GM18861 (cell line): Measurements from ENCODE around the gene RNF126.
"Not testable (repeated sequence)": the region's sequence is repeated elsewhere in the genome, so short reads cannot be mapped to it uniquely, and the experiment has no call there.

Experiments
- ATAC-seq: cut with Tn5 transposase; IDR thresholded peaks from one replicate; pipeline ENCODE4 v1.9.1; 2021; ENCODE audit not compliant: unreplicated experiment

RNF126 gene

DNA sequence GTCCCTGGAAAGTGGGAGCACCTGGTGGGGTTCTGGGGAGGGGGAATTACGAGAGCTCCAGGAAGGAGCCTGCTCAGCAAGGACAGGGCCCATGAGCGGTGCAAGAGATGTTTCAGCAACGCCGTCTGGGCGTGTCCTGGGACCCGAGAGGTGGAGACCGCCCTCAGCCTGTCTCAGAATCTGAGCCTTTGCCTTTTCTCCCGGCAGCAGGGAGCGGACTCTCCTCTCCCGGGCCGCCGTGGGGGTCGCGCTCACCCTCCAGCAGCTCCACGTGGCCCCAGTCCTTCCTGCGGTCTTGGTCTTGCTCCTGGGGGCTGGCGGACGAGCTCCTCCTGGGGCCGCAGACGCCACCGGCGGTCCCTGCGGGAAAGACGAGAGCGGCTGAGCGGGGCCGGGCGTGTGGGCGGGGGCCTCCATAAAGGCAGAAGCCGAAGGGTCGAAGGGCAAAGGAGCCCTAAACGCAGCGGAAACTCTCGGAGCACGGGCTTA lies 30.4 kb downstream of the RNF126 start:
- no peak for ATAC-seq

GRCh38 chr19:629961-630714 lies 32.9 kb downstream of the RNF126 start:
- no peak for ATAC-seq

- ATAC-seq, result not testable (repeated sequence)
Measured at GRCh38 chr19:629515-629914, 33.5 kb downstream of the RNF126 start.

DNA sequence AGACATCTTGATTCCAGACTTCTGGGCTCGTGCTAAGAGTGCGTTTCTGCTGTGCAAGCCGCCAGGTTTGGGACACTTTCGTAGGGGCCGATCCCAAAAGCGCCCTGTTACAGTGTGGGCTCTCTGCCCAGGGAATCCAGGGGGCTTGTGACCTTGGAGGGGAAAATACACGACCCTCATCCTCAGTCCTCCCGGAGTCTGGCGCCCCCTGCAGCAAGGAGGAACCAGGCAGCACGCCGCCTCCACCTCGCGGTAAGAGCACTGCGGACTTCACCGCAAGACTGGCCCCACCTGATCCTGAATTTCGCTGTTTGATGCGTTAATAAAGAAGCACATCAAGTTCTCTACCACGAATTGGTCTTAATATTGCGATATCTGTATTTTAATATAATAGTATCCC lies 34.8 kb downstream of the RNF126 start:
- no peak for ATAC-seq

- not testable (repeated sequence) for ATAC-seq
Measured at GRCh38 chr19:626566-626965, 36.4 kb downstream of the RNF126 start.

- ATAC-seq, result no peak
Measured at GRCh38 chr19:625257-625656, 37.8 kb downstream of the RNF126 start.

DNA sequence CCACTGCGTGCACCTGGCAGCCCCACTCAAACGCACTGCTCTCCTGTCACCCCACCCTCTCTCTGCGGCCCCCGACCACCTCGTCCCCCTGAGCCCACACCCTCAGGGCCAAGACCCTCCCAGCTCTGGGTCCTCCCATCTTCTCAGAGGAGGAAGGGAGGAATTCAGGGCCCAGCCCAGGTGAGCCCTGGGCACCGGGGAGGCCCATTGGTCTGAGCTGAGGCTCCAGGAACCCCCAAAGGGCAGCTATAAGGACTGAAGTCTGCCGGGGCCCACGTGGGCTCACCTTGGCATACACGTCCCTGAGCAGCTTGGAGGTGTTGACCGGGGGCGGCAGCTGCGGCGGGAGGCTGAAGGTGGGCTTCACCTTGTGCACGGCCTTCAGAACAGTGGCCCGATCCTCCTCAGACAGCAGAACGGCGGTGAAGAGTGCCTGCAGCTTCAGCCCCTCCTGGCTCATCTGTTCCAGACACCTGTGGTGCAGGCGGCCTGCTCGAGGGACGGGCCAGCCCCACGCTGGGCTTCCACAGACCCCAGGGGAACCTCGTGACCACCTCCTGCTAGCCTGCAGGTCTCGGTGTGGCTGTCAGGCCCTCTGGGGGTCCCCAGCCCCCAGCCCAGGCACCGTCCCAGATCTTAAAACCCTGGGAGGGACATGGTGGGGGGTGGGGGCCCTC lies 38.4 kb downstream of the RNF126 start:
- no peak for ATAC-seq

GRCh38 chr19:623974-624373 lies 39.0 kb downstream of the RNF126 start:
- no peak for ATAC-seq

- no peak for ATAC-seq
Measured at GRCh38 chr19:623175-623916, 39.7 kb downstream of the RNF126 start.

DNA sequence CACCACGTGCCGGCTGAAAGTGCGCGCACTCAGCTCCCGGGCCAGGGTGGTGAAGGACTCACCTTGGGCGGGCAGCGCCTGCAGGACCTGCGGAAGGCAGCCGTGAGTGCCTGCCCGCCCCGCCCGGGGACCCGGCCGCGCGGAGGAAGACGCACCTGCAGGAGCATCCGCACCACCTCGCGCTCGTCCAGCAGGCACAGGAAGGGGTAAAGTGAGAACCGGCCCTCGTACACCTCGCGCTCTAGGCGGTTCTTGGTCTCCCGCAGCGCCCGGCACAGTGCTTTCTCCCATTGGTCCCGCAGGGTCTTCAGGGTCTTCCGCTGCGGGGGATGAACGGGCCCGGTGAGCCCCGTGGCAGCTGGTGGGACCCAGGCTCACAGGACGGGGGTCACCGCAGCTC lies 40.3 kb downstream of the RNF126 start:
- no peak for ATAC-seq

- no peak for ATAC-seq
Measured at GRCh38 chr19:621819-622218, 41.2 kb downstream of the RNF126 start.

- ATAC-seq, result not testable (repeated sequence)
Measured at GRCh38 chr19:621191-621590, 41.8 kb downstream of the RNF126 start.

DNA sequence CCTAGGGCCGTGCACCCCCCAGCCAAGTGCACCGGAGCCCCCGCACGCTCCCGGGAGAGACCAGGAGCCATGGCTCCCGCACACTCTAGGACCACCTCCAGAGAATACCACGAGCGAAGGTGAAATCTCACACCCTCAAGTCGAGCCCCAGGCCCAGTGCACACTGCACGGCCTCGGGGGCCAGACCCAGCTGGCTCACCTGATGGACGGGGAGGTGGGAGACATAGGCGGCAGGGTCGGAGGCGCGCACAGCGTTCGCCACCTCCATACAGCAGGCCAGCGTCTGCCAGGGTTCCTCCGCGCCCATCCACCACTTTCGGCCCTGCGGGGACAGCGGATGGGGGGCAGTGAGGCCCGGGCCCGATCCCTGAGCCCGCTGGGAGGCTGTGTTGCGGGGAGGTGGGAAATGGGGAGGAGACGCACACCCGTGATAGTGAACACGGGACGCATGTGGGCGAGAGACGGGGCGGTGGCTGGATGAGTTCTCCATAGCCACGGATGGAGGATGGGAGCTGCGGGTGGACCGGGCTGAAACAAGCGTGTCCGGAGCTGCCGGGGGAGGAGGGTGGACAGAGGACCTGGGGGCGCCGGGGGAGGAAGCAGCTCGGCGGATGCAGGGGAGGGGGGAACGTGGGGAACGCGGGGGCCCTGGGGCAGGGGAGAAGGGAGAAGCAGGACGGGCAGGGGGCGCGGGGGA lies 42.7 kb downstream of the RNF126 start:
- ATAC-seq, result no peak

DNA sequence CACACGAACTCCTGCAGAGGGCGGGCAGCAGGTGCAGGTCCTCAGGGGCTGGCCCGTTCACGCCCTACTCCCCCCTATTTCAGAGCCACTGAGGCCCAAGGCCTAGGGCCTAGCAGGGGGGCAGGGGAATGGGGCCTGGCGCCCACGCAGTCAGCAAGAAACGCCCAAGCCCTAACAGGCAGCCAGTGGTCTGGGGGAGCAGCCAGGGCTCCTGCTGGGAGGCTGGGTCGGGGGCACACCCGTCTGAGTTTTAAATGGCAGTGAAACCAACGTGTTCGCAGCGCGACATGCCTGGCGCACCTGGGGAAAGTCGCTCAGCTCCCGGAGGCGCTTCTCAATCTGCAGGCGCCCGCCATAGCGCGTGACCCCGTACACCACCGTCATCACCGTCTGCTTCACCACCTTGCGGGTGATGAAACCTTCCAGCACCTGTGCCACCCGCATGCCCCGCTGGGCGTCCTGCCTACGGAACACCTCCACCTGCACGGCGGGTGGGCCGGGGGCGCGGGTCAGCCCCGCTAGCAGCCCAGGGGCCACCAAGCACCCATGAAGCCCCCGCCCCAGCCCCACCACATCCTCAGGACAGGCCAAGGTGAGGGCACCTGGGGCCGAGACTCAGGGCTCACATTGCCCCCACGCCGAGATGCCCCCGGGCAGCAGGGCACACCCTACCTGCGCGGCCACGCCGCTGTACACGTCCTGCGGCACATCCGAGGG lies 43.6 kb downstream of the RNF126 start:
- ATAC-seq, result no peak

DNA sequence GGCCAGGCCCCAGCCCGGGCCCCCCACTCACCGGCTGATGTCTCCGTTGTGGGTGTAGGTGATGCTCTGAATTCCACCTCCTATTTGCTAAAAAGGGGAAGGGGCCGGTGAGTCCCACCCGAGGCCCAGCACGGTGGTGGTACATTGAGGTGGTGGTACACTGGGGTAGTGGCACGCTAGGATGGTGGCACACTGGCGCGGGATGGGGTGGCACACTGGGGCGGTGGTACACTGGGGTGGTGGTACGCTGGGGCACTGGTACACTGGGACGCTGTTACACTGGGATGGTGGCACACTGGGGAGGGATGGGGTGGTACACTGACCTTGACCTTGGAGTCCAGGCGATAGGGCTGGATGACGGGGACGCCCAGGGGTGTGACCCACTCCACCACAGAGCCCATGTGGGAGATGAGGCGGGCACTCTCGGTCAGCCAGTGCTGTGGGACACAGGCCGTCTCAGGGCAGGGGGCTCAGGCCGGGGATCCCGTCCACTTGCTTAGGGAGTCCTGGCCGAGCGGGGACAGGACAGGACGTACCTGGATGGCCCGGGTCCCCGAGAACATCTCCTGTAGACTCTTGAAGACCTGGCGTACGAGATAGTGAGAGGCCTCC lies 44.2 kb downstream of the RNF126 start:
- ATAC-seq, result no peak

GRCh38 chr19:618247-618619 lies 44.8 kb downstream of the RNF126 start:
- no peak for ATAC-seq

DNA sequence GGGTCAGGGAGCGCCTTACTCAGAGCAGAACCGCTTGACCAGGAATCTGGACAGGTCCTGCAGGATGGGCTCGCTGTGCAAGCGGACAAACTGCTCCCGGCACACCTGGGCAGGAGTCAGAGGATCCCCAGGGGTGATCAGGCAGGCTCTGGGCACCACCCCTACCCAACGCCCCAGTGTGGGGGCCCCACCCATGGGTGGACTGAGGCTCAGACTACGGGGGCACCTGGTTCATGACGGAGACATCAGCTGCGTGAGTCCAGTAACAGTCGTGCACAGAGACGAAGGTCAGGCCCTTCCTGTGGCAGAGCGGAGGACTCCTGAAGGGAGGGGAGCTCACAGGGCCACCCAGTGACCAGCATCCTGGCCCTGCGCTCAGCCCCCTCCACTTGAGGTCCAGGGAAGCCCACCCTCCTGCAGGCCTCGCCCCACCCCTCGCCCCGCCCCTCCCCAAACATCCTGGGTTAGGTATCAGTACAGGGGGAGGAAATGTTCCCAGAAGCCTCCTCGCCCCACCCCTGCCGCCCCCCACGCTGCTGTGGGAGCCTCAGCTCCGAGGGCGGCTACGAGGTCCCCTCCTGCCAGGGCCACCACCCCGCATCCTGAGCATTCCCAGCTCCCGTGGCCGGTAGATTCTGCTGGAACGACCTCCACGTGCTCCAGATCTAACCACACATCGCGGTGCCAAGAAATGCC lies 45.3 kb downstream of the RNF126 start:
- no peak for ATAC-seq

DNA sequence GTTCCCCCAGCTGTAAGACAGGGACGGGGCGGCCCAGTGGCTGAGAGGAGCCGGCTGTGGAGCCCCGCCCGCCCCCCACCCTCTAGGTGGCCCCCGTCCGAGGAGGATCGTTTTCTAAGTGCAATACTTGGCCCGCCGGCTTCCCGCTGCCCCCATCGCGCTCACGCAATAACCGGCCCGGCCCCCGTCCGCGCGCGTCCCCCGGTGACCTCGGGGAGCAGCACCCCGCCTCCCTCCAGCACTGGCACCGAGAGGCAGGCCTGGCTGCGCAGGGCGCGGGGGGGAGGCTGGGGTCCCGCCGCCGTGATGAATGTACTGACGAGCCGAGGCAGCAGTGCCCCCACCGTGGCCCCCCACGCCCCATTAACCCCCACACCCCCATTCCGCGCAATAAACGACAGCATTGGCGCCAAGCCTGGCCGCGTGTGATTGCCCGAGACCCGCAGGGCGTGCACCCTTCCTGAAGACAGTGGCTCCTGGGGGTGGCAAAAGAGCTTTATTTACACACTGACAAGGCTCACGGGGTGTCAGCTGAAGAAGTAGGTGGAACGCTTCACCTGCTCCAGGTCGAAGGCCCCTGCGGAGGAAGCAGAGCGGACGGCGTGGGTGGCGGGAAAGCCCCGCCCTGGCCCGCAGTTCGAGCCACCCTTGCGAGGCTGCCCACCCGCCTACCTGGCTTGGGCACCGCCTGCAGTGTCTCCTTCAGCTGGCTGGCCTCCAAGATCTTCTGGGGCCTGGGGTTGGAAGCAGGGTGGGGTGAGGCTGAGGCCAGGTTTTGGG lies 46.1 kb downstream of the RNF126 start:
- no peak for ATAC-seq
